ENCODE data around the gene ZKSCAN3.
A peak's percentile ranks its signal among the peaks of the same experiment; 100 is the strongest.
"Not testable (repeated sequence)": the region's sequence is repeated elsewhere in the genome, so short reads cannot be mapped to it uniquely, and the experiment has no call there.

The ZKSCAN3 gene

DNA sequence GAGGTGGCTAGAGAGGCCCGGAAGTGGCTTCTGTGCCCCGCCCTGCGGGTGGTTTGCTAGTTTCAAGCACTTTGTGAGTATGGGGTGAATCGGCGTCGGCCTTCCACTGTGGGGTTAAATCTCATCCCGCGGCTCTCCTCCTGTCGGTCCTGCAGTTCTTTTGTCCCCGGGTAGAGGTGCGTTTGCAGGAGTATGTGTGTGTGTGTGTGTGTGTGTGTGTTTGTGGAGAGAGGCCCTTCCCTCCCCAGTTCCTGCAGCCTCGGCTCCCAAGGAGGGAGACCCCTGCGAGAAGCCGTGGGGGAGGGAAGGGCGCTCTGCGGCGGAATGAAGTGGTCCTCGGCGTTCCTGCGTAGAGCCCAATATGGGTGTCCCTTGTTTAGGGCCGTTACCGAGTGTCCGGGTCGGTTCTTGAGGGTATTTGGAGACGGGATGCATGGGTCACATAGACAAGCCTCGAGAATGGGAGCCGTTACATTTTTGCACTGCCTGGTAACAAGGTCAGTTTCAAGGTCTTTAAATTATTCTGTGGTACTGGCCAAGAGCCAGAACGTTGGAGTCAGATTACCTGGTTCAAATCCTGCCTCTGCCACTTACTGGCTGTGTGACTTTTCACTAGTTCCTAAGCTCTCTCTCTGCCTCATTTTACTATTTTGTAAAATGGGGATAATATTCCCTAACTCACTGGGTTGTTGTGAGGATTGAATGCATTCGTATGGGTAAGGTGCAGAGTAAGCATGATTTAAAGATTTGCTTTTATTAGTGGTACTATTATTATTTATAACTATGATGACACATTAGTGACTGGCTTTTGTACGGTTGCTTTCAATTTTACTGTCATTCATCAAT, at the start of gene ZKSCAN3:
ZKSCAN3 (plus strand) TSS at position 56 of the 846 bp plus-strand sequence. CDS start 9,640 bp downstream, outside the sequence.
- peak in 1 of 2 experiments; percentile 63 for DNase-seq

GRCh38 chr6:28303570-28303969, 46.2 kb upstream of the ZKSCAN3 start:
- no peak for DNase-seq

DNA sequence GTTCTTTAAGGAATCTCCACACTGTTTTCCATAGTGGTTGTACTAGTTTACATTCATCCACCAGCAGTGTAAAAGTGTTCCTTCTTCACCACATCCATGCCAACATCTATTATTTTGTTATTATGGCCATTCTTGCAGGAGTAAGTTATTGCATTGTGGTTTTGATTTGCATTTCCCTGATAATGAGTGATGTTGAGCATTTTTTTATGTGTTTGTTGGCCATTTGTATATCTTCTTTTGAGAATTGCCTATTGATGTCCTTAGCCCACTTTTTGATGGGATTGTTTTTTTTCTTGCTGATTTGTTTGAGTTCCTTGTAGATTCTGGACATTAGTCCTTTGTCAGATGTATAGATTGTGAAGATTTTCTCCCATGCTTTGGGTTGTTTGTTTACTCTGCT, 43.4 kb upstream of the ZKSCAN3 start:
- not testable (repeated sequence) for DNase-seq

- no peak for DNase-seq
Measured at GRCh38 chr6:28311139-28311823, 38.5 kb upstream of the ZKSCAN3 start.

GRCh38 chr6:28312939-28313338, 36.8 kb upstream of the ZKSCAN3 start:
- no peak for DNase-seq

GRCh38 chr6:28315628-28316027, 34.1 kb upstream of the ZKSCAN3 start:
- DNase-seq = no peak

GRCh38 chr6:28317866-28318265, 31.9 kb upstream of the ZKSCAN3 start:
- not testable (repeated sequence) for DNase-seq

- no peak for DNase-seq
Measured at GRCh38 chr6:28322661-28323060, 27.1 kb upstream of the ZKSCAN3 start.

- no peak for DNase-seq
Measured at GRCh38 chr6:28323813-28324424, 25.8 kb upstream of the ZKSCAN3 start.

GRCh38 chr6:28326371-28326948, 23.3 kb upstream of the ZKSCAN3 start:
- DNase-seq = no peak

- DNase-seq = no peak
Measured at GRCh38 chr6:28330041-28330440, 19.7 kb upstream of the ZKSCAN3 start.

GRCh38 chr6:28333047-28333446, 16.7 kb upstream of the ZKSCAN3 start:
- no peak for DNase-seq

GRCh38 chr6:28333599-28334018, 16.1 kb upstream of the ZKSCAN3 start:
- DNase-seq = no peak

GRCh38 chr6:28334286-28335039, 15.3 kb upstream of the ZKSCAN3 start:
- no peak for DNase-seq

GRCh38 chr6:28335040-28335563, 14.6 kb upstream of the ZKSCAN3 start:
- no peak for DNase-seq

GRCh38 chr6:28335564-28336283, 14.0 kb upstream of the ZKSCAN3 start, which contains the start of gene ZSCAN31:
TSS of gene ZSCAN31 (minus strand) at chr6:28336148. CDS start at chr6:28329683, 6,465 bp downstream.
- DNase-seq = peak; percentile 33 to 78

GRCh38 chr6:28336284-28337120, 13.2 kb upstream of the ZKSCAN3 start:
- no peak for DNase-seq

DNA sequence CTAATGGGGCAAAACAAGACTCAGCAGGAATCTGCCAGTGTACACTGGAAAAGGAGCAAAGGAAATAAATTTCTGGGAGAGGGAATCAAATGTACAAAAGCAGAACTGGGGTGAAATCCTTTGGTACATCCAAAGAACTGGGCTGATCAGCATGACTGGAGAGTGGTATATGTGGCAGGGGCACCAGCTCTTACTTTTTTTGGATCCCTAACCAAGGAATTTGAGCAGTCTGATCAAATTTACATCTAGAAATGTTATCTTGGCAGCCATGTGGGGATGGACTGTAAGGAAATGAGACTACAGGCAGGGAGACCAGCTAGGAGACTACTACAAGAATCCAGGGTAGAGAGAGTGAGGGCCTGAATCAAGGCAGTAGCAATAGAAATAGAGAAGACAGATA, 12.6 kb upstream of the ZKSCAN3 start:
- DNase-seq = no peak

DNA sequence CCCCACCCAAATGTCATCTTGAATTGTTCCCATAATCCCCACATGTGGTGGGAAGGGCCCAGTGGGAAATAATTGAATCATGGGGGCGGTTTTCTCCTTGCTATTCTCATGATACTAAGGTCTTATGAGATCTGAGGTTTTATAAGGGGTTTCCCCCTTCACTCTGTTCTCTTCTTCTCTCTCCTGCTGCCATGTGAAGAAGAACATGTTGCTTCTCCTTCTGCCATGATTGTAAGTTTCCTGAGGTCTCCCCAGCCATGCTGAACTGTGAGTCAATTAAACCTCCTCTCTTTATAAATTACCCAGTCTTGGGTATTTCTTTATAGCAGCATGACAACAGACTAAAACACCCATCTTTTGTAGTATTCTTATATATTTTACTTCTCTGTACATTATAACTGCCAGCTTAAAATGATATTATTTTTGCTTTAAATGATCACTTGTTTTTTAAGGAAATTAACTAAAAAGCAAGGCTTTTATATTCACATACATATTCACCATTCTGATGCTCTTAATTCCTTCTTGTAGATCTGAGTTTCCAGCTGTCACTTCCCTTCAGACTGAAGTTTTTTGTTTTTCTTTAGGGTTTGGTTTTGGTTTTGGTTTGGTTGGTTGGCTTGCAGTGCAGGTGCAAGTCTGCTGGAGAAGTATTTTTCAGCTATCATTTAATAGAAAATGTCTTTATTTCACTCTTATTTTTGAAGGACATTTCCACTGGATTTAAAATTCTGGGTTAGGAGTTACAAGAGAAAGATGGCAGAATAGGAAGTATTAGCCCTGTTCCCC, 9.2 kb upstream of the ZKSCAN3 start:
- DNase-seq = no peak
